H1 (cell line): ENCODE measurements around the gene TC2N. TPM values are rescaled to one million over a fixed set of nuclear protein-coding genes. Genes with fewer than 3 reads are reported as not detected.
"Not testable (repeated sequence)": the region's sequence is repeated elsewhere in the genome, so short reads cannot be mapped to it uniquely, and the experiment has no call there.

Experiments
- CTCF ChIA-PET: fragments of 300-600 bp; sonication (Branson Sonifier 250); formaldehyde crosslinking; loops from one replicate; lab custom pipeline; 2021; ENCODE audit not compliant: partially characterized antibody; lab: Charles Lee
- POLR2A ChIA-PET: fragments of 300-600 bp; sonication (Branson Sonifier 250); formaldehyde crosslinking; loops from one replicate; lab custom pipeline; 2021; ENCODE audit warnings: inconsistent platforms; ENCODE audit not compliant: partially characterized antibody; lab: Charles Lee
- DNase-seq, 2 experiments: peaks; one replicate each; pipeline versions ENCODE4 v3.0.0 to v3.0.0-alpha.2; 2010 to 2022; ENCODE audit warnings: low spot score in 2 of 2, low read depth in 1 of 2, mixed read lengths in 1 of 2
- FAIRE-seq: peaks from 2 replicates; lab custom pipeline; 2011; peaks lifted over from hg19 to GRCh38; lab: Jason Lieb, UNC
- H2AFZ ChIP-seq: 2 replicates; pipeline ENCODE4 v1.8.1; 2012; ENCODE audit warnings: low read length, inconsistent platforms
- H2AK5ac ChIP-seq: 2 replicates; pipeline ENCODE4 v1.6.1; 2013; ENCODE audit warnings: low read depth, low read length
- H2BK120ac ChIP-seq: replicated peaks from 2 replicates; pipeline ENCODE3; 2013; ENCODE audit warnings: low read depth, low read length, inconsistent platforms
- H2BK12ac ChIP-seq: 2 replicates; pipeline ENCODE4 v1.6.1; 2013; ENCODE audit warnings: low read depth, low read length
- H2BK15ac ChIP-seq: 2 replicates; pipeline ENCODE4 v1.6.1; 2013; ENCODE audit warnings: low read length
- H2BK20ac ChIP-seq: 2 replicates; pipeline ENCODE4 v1.6.1; 2013; ENCODE audit warnings: low read length
- H2BK5ac ChIP-seq: 2 replicates; pipeline ENCODE4 v1.6.1; 2013; ENCODE audit warnings: low read depth, low read length
- H3K14ac ChIP-seq: 2 replicates; pipeline ENCODE4 v1.6.1; 2013; ENCODE audit warnings: inconsistent platforms; ENCODE audit not compliant: insufficient read length
- H3K18ac ChIP-seq: 2 replicates; pipeline ENCODE4 v1.6.1; 2013; ENCODE audit warnings: low read length; ENCODE audit errors: extremely low read depth
- H3K23ac ChIP-seq: 2 replicates; pipeline ENCODE4 v1.6.1; 2013; ENCODE audit warnings: inconsistent platforms; ENCODE audit not compliant: insufficient read length
- H3K23me2 ChIP-seq: 2 replicates; pipeline ENCODE4 v1.6.1; 2013; ENCODE audit warnings: low read depth, low read length
- H3K27ac ChIP-seq: 2 replicates; pipeline ENCODE4 v1.6.1; 2011; ENCODE audit warnings: low read depth, low read length, inconsistent platforms
- H3K27me3 ChIP-seq, 4 experiments: replicated peaks in 1 of 4; 1 replicate in 1 of 4; 2 replicates in 3 of 4; pipeline versions ENCODE4 v1.6.1 to v1.8.1; 2011 to 2013; ENCODE audit warnings: low read length in 3 of 4, mild to moderate bottlenecking in 3 of 4, inconsistent platforms in 2 of 4, mixed read lengths in 2 of 4, moderate library complexity in 1 of 4; ENCODE audit not compliant: control insufficient read depth in 3 of 4, insufficient read depth in 3 of 4; ENCODE audit errors: extremely low read depth in 1 of 4
- H3K36me3 ChIP-seq, 4 experiments: 2 replicates each; pipeline versions ENCODE4 v1.6.1 to v1.8.1; 2011 to 2013; ENCODE audit warnings: mild to moderate bottlenecking in 4 of 4, low read length in 3 of 4, moderate library complexity in 2 of 4, control low read depth in 1 of 4, inconsistent platforms in 1 of 4; ENCODE audit not compliant: insufficient read depth in 4 of 4, control insufficient read depth in 2 of 4
- H3K4ac ChIP-seq: replicated peaks from 2 replicates; pipeline ENCODE3; 2013; ENCODE audit warnings: low read length, low read depth, mixed read lengths, inconsistent platforms; ENCODE audit not compliant: insufficient read length
- H3K4me1 ChIP-seq, 4 experiments: replicated peaks in 1 of 4; 1 replicate in 1 of 4; 2 replicates in 3 of 4; pipeline versions ENCODE4 v1.6.1 to v1.8.1; 2011 to 2013; ENCODE audit warnings: low read length in 3 of 4, inconsistent platforms in 2 of 4, mixed read lengths in 1 of 4; ENCODE audit not compliant: insufficient read depth in 4 of 4, control insufficient read depth in 3 of 4
- H3K4me2 ChIP-seq, 2 experiments: 2 replicates each; pipeline versions ENCODE4 v1.6.1 to v1.8.1; 2011 to 2013; ENCODE audit warnings: low read depth in 2 of 2, low read length in 2 of 2, control low read depth in 1 of 2, inconsistent platforms in 1 of 2, mild to moderate bottlenecking in 1 of 2; ENCODE audit not compliant: insufficient read depth in 1 of 2
- H3K4me3 ChIP-seq, 4 experiments: fragments of 200-600, 300-600 bp in 1 of 4; sonication (generic), shearing (Covaris generic), sonication (Bioruptor Twin) in 1 of 4; 2 replicates each; pipeline versions ENCODE4 v1.5.1 to v1.8.1; 2011 to 2016; ENCODE audit warnings: low read length in 4 of 4, low read depth in 3 of 4, control low read depth in 2 of 4, inconsistent platforms in 2 of 4, mild to moderate bottlenecking in 2 of 4, mixed read lengths in 1 of 4, moderate library complexity in 1 of 4; ENCODE audit not compliant: insufficient read depth in 2 of 4; ENCODE audit errors: extremely low read depth in 1 of 4
- H3K56ac ChIP-seq: replicated peaks from 2 replicates; pipeline ENCODE3; 2013; ENCODE audit warnings: low read depth, mild to moderate bottlenecking, mixed read lengths, low read length, inconsistent platforms; ENCODE audit not compliant: insufficient read length
- H3K79me1 ChIP-seq: 2 replicates; pipeline ENCODE4 v1.6.1; 2013; ENCODE audit warnings: low read depth, low read length, control low read depth
- H3K79me2 ChIP-seq, 2 experiments: 2 replicates each; pipeline versions ENCODE4 v1.6.1 to v1.8.1; 2012 to 2013; ENCODE audit warnings: low read length in 2 of 2, mild to moderate bottlenecking in 2 of 2, inconsistent platforms in 1 of 2; ENCODE audit not compliant: insufficient read depth in 2 of 2, control insufficient read depth in 1 of 2
- H3K9ac ChIP-seq, 4 experiments: replicated peaks in 1 of 4; 1 replicate in 1 of 4; 2 replicates in 3 of 4; pipeline versions ENCODE4 v1.6.1 to v1.8.1; 2011 to 2013; ENCODE audit warnings: low read depth in 3 of 4, low read length in 3 of 4, control low read depth in 2 of 4, mild to moderate bottlenecking in 2 of 4, moderate library complexity in 2 of 4, inconsistent platforms in 1 of 4; ENCODE audit errors: extremely low read depth in 1 of 4
- H3K9me3 ChIP-seq, 2 experiments: 2 replicates each; pipeline versions ENCODE4 v1.6.1 to v1.8.1; 2012 to 2013; ENCODE audit warnings: mild to moderate bottlenecking in 2 of 2, moderate library complexity in 2 of 2, control low read depth in 1 of 2, inconsistent platforms in 1 of 2, low read depth in 1 of 2, low read length in 1 of 2, mixed read lengths in 1 of 2; ENCODE audit not compliant: insufficient read depth in 2 of 2
- H4K20me1 ChIP-seq, 2 experiments: replicated peaks in 1 of 2; 2 replicates each; pipeline versions ENCODE3 to v1.8.1; 2011 to 2013; ENCODE audit warnings: inconsistent platforms in 2 of 2, low read length in 2 of 2, mild to moderate bottlenecking in 1 of 2; ENCODE audit not compliant: insufficient read depth in 2 of 2, control insufficient read depth in 1 of 2
- H4K5ac ChIP-seq: 2 replicates; pipeline ENCODE4 v1.6.1; 2013; ENCODE audit warnings: low read length, low read depth, mixed read lengths, inconsistent platforms; ENCODE audit not compliant: insufficient read length
- H4K8ac ChIP-seq: 2 replicates; pipeline ENCODE4 v1.8.0; 2013; ENCODE audit warnings: mild to moderate bottlenecking, moderate library complexity, low read length, inconsistent platforms; ENCODE audit not compliant: insufficient read depth; ENCODE audit errors: extremely low read depth
- H4K91ac ChIP-seq: replicated peaks from 2 replicates; pipeline ENCODE3; 2013; ENCODE audit warnings: low read length, mixed read lengths, inconsistent platforms; ENCODE audit not compliant: insufficient read length
- TEAD4 ChIP-seq: IDR thresholded peaks from 2 replicates; pipeline ENCODE4 v1.6.1; 2012; ENCODE audit warnings: low read depth, low read length, inconsistent platforms, mixed read lengths
- WGBS, 2 experiments: shearing (Covaris generic) in 1 of 2; methylation state at CpG; one replicate each; pipeline versions ENCODE4 v1.1.6 to v1.1.7; 2013 to 2015; ENCODE audit warnings: low lambda C conversion rate in 2 of 2, mixed read lengths in 2 of 2, inconsistent platforms in 1 of 2, low coverage in 1 of 2, missing lambda C conversion rate in 1 of 2; ENCODE audit not compliant: insufficient replicate concordance in 2 of 2, insufficient coverage in 1 of 2, insufficient read length in 1 of 2; ENCODE audit errors: extremely low coverage in 1 of 2, missing lambda C conversion rate in 1 of 2; 5-methylcytosine and 5-hydroxymethylcytosine counted together
- polyA plus RNA-seq, 7 experiments: library from polyadenylated mRNA; depleted of rRNA in 3 of 7; stranded (reverse) in 5 of 7; unstranded in 2 of 7; fragments of >200 nt in 5 of 7; fragments of 200-250 nt in 2 of 7; gene quantifications; 1 replicate in 5 of 7; 2 replicates in 1 of 7; 4 replicates in 1 of 7; pipeline versions ENCODE4 v1.2.1 to v1.2.3, GENCODE V29; 2011 to 2013; ENCODE audit warnings: missing spikeins in 2 of 7, mixed read lengths in 2 of 7
- total RNA-seq: library from RNA; stranded (reverse); fragmentation: NEBNext Ultra II Directional; extraction: Animal tissue kit (Norgen Biotek cat#: 25700); gene quantifications from 2 replicates; pipeline ENCODE4 v1.2.1, GENCODE V29; 2021

Gene TC2N
- total and polyA plus RNA-seq, 2 of the 8 experiments (the other 6 are each of a cell fraction or from before 2014, with no cell fraction given): 9.7 to 36.2 TPM

GRCh38 chr14:91845652-91846051 lies 21.7 kb downstream of the TC2N start (continued):
- no peak for TF ChIP-seq TEAD4

- H3K56ac ChIP-seq, H3K79me1 ChIP-seq, H3K27me3 ChIP-seq, H3K4ac ChIP-seq, FAIRE-seq, H4K8ac ChIP-seq, H2BK5ac ChIP-seq, H3K79me2 ChIP-seq, H3K9ac ChIP-seq, H3K4me1 ChIP-seq, H2AFZ ChIP-seq, H3K23ac ChIP-seq, H4K91ac ChIP-seq, H4K5ac ChIP-seq, H3K9me3 ChIP-seq, POLR2A ChIA-PET, H3K4me3 ChIP-seq, H2BK12ac ChIP-seq, H3K18ac ChIP-seq, H4K20me1 ChIP-seq, H2BK20ac ChIP-seq, H3K14ac ChIP-seq, H3K36me3 ChIP-seq, H2BK15ac ChIP-seq, DNase-seq, H3K23me2 ChIP-seq, H2AK5ac ChIP-seq, H3K27ac ChIP-seq, H2BK120ac ChIP-seq, H3K4me2 ChIP-seq: not testable (repeated sequence)
- 94% methylated on average over 8 of the region's 8 CpGs; no CpG with 5 or more reads in 1 of the 2 experiments for WGBS, 2 experiments
- CTCF ChIA-PET: interaction anchor here (0.6 kb wide), 2 partner anchors 19 to 381 kb away, joined by 3 to 4 read pairs; no protein-coding TSS in a partner anchor
Observed at GRCh38 chr14:91845056-91845455, 22.3 kb downstream of the TC2N start.
